Smooth muscle cell (in vitro differentiated cells): ENCODE data around the gene NOL4L. TPM values are rescaled to one million over a fixed set of nuclear protein-coding genes. Genes with fewer than 3 reads are reported as not detected.

Experiments used
- DNase-seq: peaks from one replicate; lab custom pipeline; 2025; ENCODE audit not compliant: unreplicated experiment; lab: John Stamatoyannopoulos, UW
- H2AFZ ChIP-seq: fragments of 200-600 bp; sonication (generic); 2 replicates; pipeline ENCODE4 v1.6.0; 2016; ENCODE audit warnings: antibody characterized with exemption, low read depth, mild to moderate bottlenecking
- H3F3A ChIP-seq: fragments of 200-600 bp; sonication (generic); 2 replicates; pipeline ENCODE4 v1.6.0; 2017; ENCODE audit warnings: antibody characterized with exemption, low read depth
- H3K27ac ChIP-seq: fragments of 200-600 bp; sonication (generic); 2 replicates; pipeline ENCODE4 v1.5.1; 2016; ENCODE audit warnings: low read depth, mild to moderate bottlenecking
- H3K27me3 ChIP-seq: fragments of 200-600 bp; sonication (generic); 2 replicates; pipeline ENCODE4 v1.6.1; 2016; ENCODE audit warnings: low read depth, mild to moderate bottlenecking
- H3K36me3 ChIP-seq: fragments of 200-600 bp; sonication (generic); 2 replicates; pipeline ENCODE4 v1.5.1; 2016; ENCODE audit warnings: low read depth
- H3K4me1 ChIP-seq: fragments of 200-600 bp; sonication (generic); 2 replicates; pipeline ENCODE4 v1.5.1; 2016; ENCODE audit warnings: low read depth
- H3K4me2 ChIP-seq: fragments of 200-600 bp; sonication (generic); 2 replicates; pipeline ENCODE4 v1.6.0; 2016; ENCODE audit warnings: mild to moderate bottlenecking
- H3K4me3 ChIP-seq: fragments of 200-600 bp; sonication (generic); 2 replicates; pipeline ENCODE4 v1.5.1; 2016; ENCODE audit warnings: mild to moderate bottlenecking
- H3K79me2 ChIP-seq: fragments of 200-600 bp; sonication (generic); 2 replicates; pipeline ENCODE4 v1.6.0; 2016; ENCODE audit warnings: low read depth, mild to moderate bottlenecking
- H3K9ac ChIP-seq: fragments of 200-600 bp; sonication (generic); 2 replicates; pipeline ENCODE4 v1.6.0; 2016; ENCODE audit warnings: low read depth
- H3K9me3 ChIP-seq: fragments of 200-600 bp; sonication (generic); replicated peaks from 2 replicates; pipeline ENCODE4 v1.5.1; 2016; ENCODE audit warnings: low read depth
- H4K20me1 ChIP-seq: fragments of 200-600 bp; sonication (generic); 2 replicates; pipeline ENCODE4 v1.6.0; 2016; ENCODE audit warnings: low read depth
- WGBS: methylation state at CpG from one replicate; pipeline ENCODE4 v1.1.7; 2016; ENCODE audit warnings: low lambda C conversion rate; 5-methylcytosine and 5-hydroxymethylcytosine counted together
- polyA plus RNA-seq: library from polyadenylated mRNA; unstranded; fragments of >200 nt; fragmentation: Nextera tagmentation; extraction: Ambion mirVana; gene quantifications from 2 replicates; pipeline ENCODE4 v1.2.1, GENCODE V29; 2016
- total RNA-seq: library from RNA; depleted of rRNA; stranded (reverse); fragments of >200 nt; gene quantifications from 2 replicates; pipeline ENCODE4 v1.2.3, GENCODE V29; 2014
- TF ChIP-seq, protein P1 (sequence below): fragments of 200-600 bp; sonication (generic); IDR thresholded peaks from 2 replicates; pipeline ENCODE4 v1.5.1; 2017; ENCODE audit warnings: borderline replicate concordance, mild to moderate bottlenecking, antibody characterized with exemption; ENCODE audit not compliant: insufficient read depth, poor library complexity, severe bottlenecking

The NOL4L gene
- total and polyA plus RNA-seq, 2 experiments from 2014 or later: 26.0 to 26.2 TPM

DNA sequence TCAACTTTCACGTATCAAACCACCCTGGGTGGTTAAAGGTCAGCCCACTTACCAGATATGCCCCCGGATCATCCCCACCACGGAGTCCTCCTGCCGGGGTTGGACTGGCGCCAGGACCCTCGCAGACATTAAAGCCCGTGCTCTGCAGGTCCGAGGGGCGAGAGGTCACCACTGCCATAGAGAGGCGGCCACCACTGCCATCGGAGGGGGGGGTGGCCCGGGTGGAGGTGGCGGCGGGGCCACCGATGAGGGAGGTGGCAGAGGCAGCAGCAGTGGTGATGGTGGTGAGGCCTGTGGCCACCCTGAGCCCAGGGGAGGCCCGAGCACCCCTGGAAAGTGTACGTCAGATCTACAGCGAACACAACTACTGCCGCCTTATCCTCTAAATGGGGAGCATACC is 150.7 kb downstream of the NOL4L start:
- peaks cover 5% of the 10 kb centered on the region for H3K79me2 ChIP-seq
- H2AFZ ChIP-seq: no peak overlapping the region
- no peak for DNase-seq
- H3K4me3 ChIP-seq: no peak overlapping the region
- H3K4me2 ChIP-seq: peak overlapping the region; percentile 51
- no peak overlapping the region for H3K9ac ChIP-seq
- H3K36me3 ChIP-seq: peaks cover 20% of the 10 kb centered on the region
- 93% methylated on average over 19 of the region's 19 CpGs for WGBS
- H3K9me3 ChIP-seq: no peaks in the 10 kb centered on the region
- H3F3A ChIP-seq: peaks cover 24% of the 10 kb centered on the region
- no peaks in the 10 kb centered on the region for H3K27me3 ChIP-seq
- no peaks in the 10 kb centered on the region for H3K4me1 ChIP-seq
- TF ChIP-seq, protein P1, sequence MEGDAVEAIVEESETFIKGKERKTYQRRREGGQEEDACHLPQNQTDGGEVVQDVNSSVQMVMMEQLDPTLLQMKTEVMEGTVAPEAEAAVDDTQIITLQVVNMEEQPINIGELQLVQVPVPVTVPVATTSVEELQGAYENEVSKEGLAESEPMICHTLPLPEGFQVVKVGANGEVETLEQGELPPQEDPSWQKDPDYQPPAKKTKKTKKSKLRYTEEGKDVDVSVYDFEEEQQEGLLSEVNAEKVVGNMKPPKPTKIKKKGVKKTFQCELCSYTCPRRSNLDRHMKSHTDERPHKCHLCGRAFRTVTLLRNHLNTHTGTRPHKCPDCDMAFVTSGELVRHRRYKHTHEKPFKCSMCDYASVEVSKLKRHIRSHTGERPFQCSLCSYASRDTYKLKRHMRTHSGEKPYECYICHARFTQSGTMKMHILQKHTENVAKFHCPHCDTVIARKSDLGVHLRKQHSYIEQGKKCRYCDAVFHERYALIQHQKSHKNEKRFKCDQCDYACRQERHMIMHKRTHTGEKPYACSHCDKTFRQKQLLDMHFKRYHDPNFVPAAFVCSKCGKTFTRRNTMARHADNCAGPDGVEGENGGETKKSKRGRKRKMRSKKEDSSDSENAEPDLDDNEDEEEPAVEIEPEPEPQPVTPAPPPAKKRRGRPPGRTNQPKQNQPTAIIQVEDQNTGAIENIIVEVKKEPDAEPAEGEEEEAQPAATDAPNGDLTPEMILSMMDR: no peak
- H3K27ac ChIP-seq: peak overlapping the region; percentile 68
- H4K20me1 ChIP-seq: peaks cover 85% of the 10 kb centered on the region

DNA sequence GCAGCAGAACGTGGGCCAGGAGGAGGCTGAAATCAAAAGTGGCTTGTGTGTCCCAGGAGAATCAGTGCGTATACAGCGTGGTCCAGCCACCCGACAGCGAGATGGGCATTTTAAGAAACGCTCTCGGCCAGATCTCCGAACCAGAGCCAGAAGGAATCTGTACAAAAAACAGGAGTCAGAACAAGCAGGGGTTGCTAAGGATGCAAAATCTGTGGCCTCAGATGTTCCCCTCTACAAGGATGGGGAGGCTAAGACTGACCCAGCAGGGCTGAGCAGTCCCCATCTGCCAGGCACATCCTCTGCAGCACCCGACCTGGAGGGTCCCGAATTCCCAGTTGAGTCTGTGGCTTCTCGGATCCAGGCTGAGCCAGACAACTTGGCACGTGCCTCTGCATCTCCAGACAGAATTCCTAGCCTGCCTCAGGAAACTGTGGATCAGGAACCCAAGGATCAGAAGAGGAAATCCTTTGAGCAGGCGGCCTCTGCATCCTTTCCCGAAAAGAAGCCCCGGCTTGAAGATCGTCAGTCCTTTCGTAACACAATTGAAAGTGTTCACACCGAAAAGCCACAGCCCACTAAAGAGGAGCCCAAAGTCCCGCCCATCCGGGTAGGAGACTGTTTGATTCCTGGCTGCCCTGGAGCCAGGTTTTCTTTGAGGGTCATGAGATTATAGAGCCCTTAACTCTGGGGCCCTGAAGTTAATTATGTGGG is 151.7 kb downstream of the NOL4L start:
- Histone ChIP-seq H3K9ac (no peak overlapping the region), H4K20me1 (peaks cover 85% of the 10 kb centered on the region), H3K79me2 (peaks cover 5% of the 10 kb centered on the region), H3K27ac (peak overlapping the region; percentile 68), H3K4me3 (no peak overlapping the region), H3K27me3 (no peaks in the 10 kb centered on the region), H2AFZ (no peak overlapping the region), H3F3A (peaks cover 24% of the 10 kb centered on the region), H3K36me3 (peaks cover 27% of the 10 kb centered on the region), H3K9me3 (no peaks in the 10 kb centered on the region), H3K4me2 (peak overlapping the region; percentile 51), H3K4me1 (no peaks in the 10 kb centered on the region)
- DNase-seq: no peak
- TF ChIP-seq, protein P1: no peak
- 56% methylated on average over 20 of the region's 20 CpGs for WGBS

DNA sequence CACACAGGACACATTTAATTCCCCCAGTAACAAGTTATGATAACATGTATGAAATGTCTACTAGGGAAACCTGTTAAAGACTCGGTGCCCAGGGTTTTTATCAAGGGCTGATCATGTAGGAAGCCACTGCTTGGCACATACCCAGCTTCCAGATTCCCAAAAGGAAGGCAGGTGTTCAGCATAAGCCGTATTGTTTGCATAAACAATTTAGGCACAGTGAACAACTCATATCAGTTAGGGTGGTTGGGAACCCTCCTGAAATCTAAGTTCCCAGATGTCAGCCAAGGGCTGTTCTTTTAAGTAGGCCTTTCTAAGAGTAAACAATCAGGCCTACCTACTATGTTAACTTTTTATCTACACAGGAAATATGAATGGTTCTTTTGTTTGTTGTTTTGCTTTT is 152.9 kb downstream of the NOL4L start:
- Histone ChIP-seq H3K9ac (no peak overlapping the region), H3K36me3 (peaks cover 30% of the 10 kb centered on the region), H4K20me1 (peaks cover 85% of the 10 kb centered on the region)

More for the DNA sequence above, 152.9 kb downstream of the NOL4L start:
- H3K4me3 ChIP-seq: no peak overlapping the region
- 95% methylated on average over 2 of the region's 2 CpGs for WGBS
- DNase-seq: no peak
- H3K4me1 ChIP-seq: no peaks in the 10 kb centered on the region
- no peaks in the 10 kb centered on the region for H3K9me3 ChIP-seq
- peaks cover 5% of the 10 kb centered on the region for H3K79me2 ChIP-seq
- no peaks in the 10 kb centered on the region for H3K27me3 ChIP-seq
- H2AFZ ChIP-seq: no peak overlapping the region
- no peak overlapping the region for H3K4me2 ChIP-seq
- H3F3A ChIP-seq: peaks cover 24% of the 10 kb centered on the region
- TF ChIP-seq, protein P1: no peak
- peak overlapping the region; percentile 3 for H3K27ac ChIP-seq
